ENCODE data around the gene TRIM26.

The TRIM26 gene

GRCh38 chr6:30211899-30212298, 1.3 kb downstream of the TRIM26 start:
- Histone ChIP-seq H4K91ac (ENCODE audit: low read depth, low read length, poor library complexity) (no peak overlapping the region), H2BK5ac (ENCODE audit: low read length) (no peak overlapping the region), H2BK12ac (ENCODE audit: low read length) (no peak overlapping the region), H3K27me3 (ENCODE audit: control insufficient read depth in 3 of 3, insufficient read depth in 3 of 3, low read depth in 1 of 3, low read length in 3 of 3) (no peaks in the 10 kb centered on the region), H3K27ac (replicated peaks; ENCODE audit: low read length) (no peak overlapping the region), H2AFZ (ENCODE audit: low read length) (no peak overlapping the region), H3K9ac (ENCODE audit: low read depth, low read length, poor library complexity) (no peak overlapping the region), H4K8ac (ENCODE audit: low read depth, low read length) (no peak overlapping the region), H3K4me2 (ENCODE audit: insufficient read depth, low read length, poor library complexity, severe bottlenecking) (no peak overlapping the region), H2BK15ac (ENCODE audit: low read length) (no peak overlapping the region), H3K18ac (ENCODE audit: low read length) (no peak overlapping the region), H3K79me1 (ENCODE audit: low read depth, low read length) (no peaks in the 10 kb centered on the region), H3K9me3 (replicated peaks in 1 of 2; ENCODE audit: control insufficient read depth in 2 of 2, insufficient read depth in 1 of 2, low read depth in 1 of 2, low read length in 2 of 2) (no peaks in the 10 kb centered on the region), H2BK120ac (ENCODE audit: low read depth, low read length) (no peak overlapping the region), H3K14ac (ENCODE audit: low read length) (no peak overlapping the region), H3K4me3 (ENCODE audit: low read length in 2 of 2) (peak overlapping the region in 1 of 2 donors; percentile 89), H3K4me1 (ENCODE audit: control insufficient read depth in 2 of 2, insufficient read depth in 1 of 2, low read depth in 1 of 2, low read length in 2 of 2) (peaks cover 15 to 30% of the 10 kb centered on the region in 2 donors), H3K36me3 (replicated peaks in 1 of 2; ENCODE audit: control insufficient read depth in 2 of 2, insufficient read depth in 2 of 2, low read length in 2 of 2) (peaks cover 0 to 28% of the 10 kb centered on the region in 2 donors), H3K4ac (ENCODE audit: low read length) (no peak overlapping the region), H3K23ac (ENCODE audit: low read depth, low read length, poor library complexity) (no peak overlapping the region), H2AK5ac (ENCODE audit: low read depth, low read length) (no peak overlapping the region)
- no peak for DNase-seq (ENCODE audit: low spot score)
- WGBS, 2 donors (ENCODE audit: extremely low coverage in 2 of 2, insufficient read length in 2 of 2, insufficient replicate concordance in 1 of 2) = no CpG with 5 or more reads among the region's 3 CpGs

GRCh38 chr6:30211306-30211705, 1.9 kb downstream of the TRIM26 start:
- Histone ChIP-seq H3K9me3 (replicated peaks in 1 of 2; ENCODE audit: control insufficient read depth in 2 of 2, insufficient read depth in 1 of 2, low read depth in 1 of 2, low read length in 2 of 2) (no peaks in the 10 kb centered on the region), H2BK5ac (ENCODE audit: low read length) (no peak overlapping the region), H3K27ac (replicated peaks; ENCODE audit: low read length) (no peak overlapping the region), H3K18ac (ENCODE audit: low read length) (no peak overlapping the region), H2BK12ac (ENCODE audit: low read length) (no peak overlapping the region), H3K79me1 (ENCODE audit: low read depth, low read length) (no peaks in the 10 kb centered on the region), H3K14ac (ENCODE audit: low read length) (no peak overlapping the region), H3K4ac (ENCODE audit: low read length) (no peak overlapping the region), H3K9ac (ENCODE audit: low read depth, low read length, poor library complexity) (no peak overlapping the region), H3K23ac (ENCODE audit: low read depth, low read length, poor library complexity) (no peak overlapping the region), H3K36me3 (replicated peaks in 1 of 2; ENCODE audit: control insufficient read depth in 2 of 2, insufficient read depth in 2 of 2, low read length in 2 of 2) (peaks cover 0 to 30% of the 10 kb centered on the region in 2 donors), H2BK15ac (ENCODE audit: low read length) (no peak overlapping the region), H3K4me3 (ENCODE audit: low read length in 2 of 2) (peak overlapping the region in 1 of 2 donors; percentile 89), H2AK5ac (ENCODE audit: low read depth, low read length) (no peak overlapping the region), H4K8ac (ENCODE audit: low read depth, low read length) (no peak overlapping the region), H3K4me1 (ENCODE audit: control insufficient read depth in 2 of 2, insufficient read depth in 1 of 2, low read depth in 1 of 2, low read length in 2 of 2) (peaks cover 17 to 30% of the 10 kb centered on the region in 2 donors), H3K27me3 (ENCODE audit: control insufficient read depth in 3 of 3, insufficient read depth in 3 of 3, low read depth in 1 of 3, low read length in 3 of 3) (no peaks in the 10 kb centered on the region), H3K4me2 (ENCODE audit: insufficient read depth, low read length, poor library complexity, severe bottlenecking) (no peak overlapping the region), H2AFZ (ENCODE audit: low read length) (no peak overlapping the region), H2BK120ac (ENCODE audit: low read depth, low read length) (no peak overlapping the region), H4K91ac (ENCODE audit: low read depth, low read length, poor library complexity) (no peak overlapping the region)
- WGBS, 2 donors (ENCODE audit: extremely low coverage in 2 of 2, insufficient read length in 2 of 2, insufficient replicate concordance in 1 of 2) = no CpG with 5 or more reads among the region's 2 CpGs
- DNase-seq (ENCODE audit: low spot score) = no peak

- WGBS, 2 donors (ENCODE audit: extremely low coverage in 2 of 2, insufficient read length in 2 of 2, insufficient replicate concordance in 1 of 2) = no CpG with 5 or more reads among the region's 4 CpGs
- no peak overlapping the region for H3K4ac ChIP-seq (ENCODE audit: low read length)
- no peak overlapping the region for H4K8ac ChIP-seq (ENCODE audit: low read depth, low read length)
- no peak overlapping the region for H2BK12ac ChIP-seq (ENCODE audit: low read length)
- H2BK15ac ChIP-seq (ENCODE audit: low read length) = no peak overlapping the region
- H3K36me3 ChIP-seq (replicated peaks in 1 of 2; ENCODE audit: control insufficient read depth in 2 of 2, insufficient read depth in 2 of 2, low read length in 2 of 2) = peaks cover 0 to 46% of the 10 kb centered on the region in 2 donors
- no peak overlapping the region for H2BK5ac ChIP-seq (ENCODE audit: low read length)
- no peak overlapping the region for H3K4me3 ChIP-seq (ENCODE audit: low read length in 2 of 2)
- no peaks in the 10 kb centered on the region for H3K27me3 ChIP-seq (ENCODE audit: control insufficient read depth in 3 of 3, insufficient read depth in 3 of 3, low read depth in 1 of 3, low read length in 3 of 3)
- H3K23ac ChIP-seq (ENCODE audit: low read depth, low read length, poor library complexity) = no peak overlapping the region
- DNase-seq (ENCODE audit: low spot score) = no peak
- no peak overlapping the region for H3K14ac ChIP-seq (ENCODE audit: low read length)
- no peak overlapping the region for H3K4me2 ChIP-seq (ENCODE audit: insufficient read depth, low read length, poor library complexity, severe bottlenecking)
- no peak overlapping the region for H2BK120ac ChIP-seq (ENCODE audit: low read depth, low read length)
- H3K4me1 ChIP-seq (ENCODE audit: control insufficient read depth in 2 of 2, insufficient read depth in 1 of 2, low read depth in 1 of 2, low read length in 2 of 2) = peaks cover 13 to 30% of the 10 kb centered on the region in 2 donors
- no peak overlapping the region for H2AK5ac ChIP-seq (ENCODE audit: low read depth, low read length)
- no peak overlapping the region for H3K18ac ChIP-seq (ENCODE audit: low read length)
- H3K9me3 ChIP-seq (replicated peaks in 1 of 2; ENCODE audit: control insufficient read depth in 2 of 2, insufficient read depth in 1 of 2, low read depth in 1 of 2, low read length in 2 of 2) = no peaks in the 10 kb centered on the region
- no peak overlapping the region for H4K91ac ChIP-seq (ENCODE audit: low read depth, low read length, poor library complexity)
- no peak overlapping the region for H3K9ac ChIP-seq (ENCODE audit: low read depth, low read length, poor library complexity)
- H3K79me1 ChIP-seq (ENCODE audit: low read depth, low read length) = no peaks in the 10 kb centered on the region
- H3K27ac ChIP-seq (replicated peaks; ENCODE audit: low read length) = no peak overlapping the region
- no peak overlapping the region for H2AFZ ChIP-seq (ENCODE audit: low read length)
Observed at GRCh38 chr6:30207619-30208295, 5.4 kb downstream of the TRIM26 start.

GRCh38 chr6:30206799-30207618, 6.2 kb downstream of the TRIM26 start:
- no peaks in the 10 kb centered on the region for H3K79me1 ChIP-seq (ENCODE audit: low read depth, low read length)
- H3K4me1 ChIP-seq (ENCODE audit: control insufficient read depth in 2 of 2, insufficient read depth in 1 of 2, low read depth in 1 of 2, low read length in 2 of 2) = peaks cover 13 to 28% of the 10 kb centered on the region in 2 donors
- no peak overlapping the region for H3K23ac ChIP-seq (ENCODE audit: low read depth, low read length, poor library complexity)
- peak overlapping the region; percentile 16 for H3K18ac ChIP-seq (ENCODE audit: low read length)
- DNase-seq (ENCODE audit: low spot score) = no peak
- no peak overlapping the region for H4K91ac ChIP-seq (ENCODE audit: low read depth, low read length, poor library complexity)
- no peak overlapping the region for H3K14ac ChIP-seq (ENCODE audit: low read length)
- no peak overlapping the region for H3K4me2 ChIP-seq (ENCODE audit: insufficient read depth, low read length, poor library complexity, severe bottlenecking)
- WGBS, 2 donors (ENCODE audit: extremely low coverage in 2 of 2, insufficient read length in 2 of 2, insufficient replicate concordance in 1 of 2) = no CpG with 5 or more reads among the region's 11 CpGs
- H3K27me3 ChIP-seq (ENCODE audit: control insufficient read depth in 3 of 3, insufficient read depth in 3 of 3, low read depth in 1 of 3, low read length in 3 of 3) = no peaks in the 10 kb centered on the region
- H2BK15ac ChIP-seq (ENCODE audit: low read length) = no peak overlapping the region
- H2AK5ac ChIP-seq (ENCODE audit: low read depth, low read length) = no peak overlapping the region
- H2AFZ ChIP-seq (ENCODE audit: low read length) = no peak overlapping the region
- H3K9ac ChIP-seq (ENCODE audit: low read depth, low read length, poor library complexity) = no peak overlapping the region
- H4K8ac ChIP-seq (ENCODE audit: low read depth, low read length) = no peak overlapping the region
- peaks cover 0 to 52% of the 10 kb centered on the region in 2 donors for H3K36me3 ChIP-seq (replicated peaks in 1 of 2; ENCODE audit: control insufficient read depth in 2 of 2, insufficient read depth in 2 of 2, low read length in 2 of 2)
- H2BK5ac ChIP-seq (ENCODE audit: low read length) = no peak overlapping the region
- no peak overlapping the region for H3K27ac ChIP-seq (replicated peaks; ENCODE audit: low read length)
- no peak overlapping the region for H2BK120ac ChIP-seq (ENCODE audit: low read depth, low read length)
- no peaks in the 10 kb centered on the region for H3K9me3 ChIP-seq (replicated peaks in 1 of 2; ENCODE audit: control insufficient read depth in 2 of 2, insufficient read depth in 1 of 2, low read depth in 1 of 2, low read length in 2 of 2)
- H2BK12ac ChIP-seq (ENCODE audit: low read length) = no peak overlapping the region
- H3K4me3 ChIP-seq (ENCODE audit: low read length in 2 of 2) = no peak overlapping the region
- no peak overlapping the region for H3K4ac ChIP-seq (ENCODE audit: low read length)
